HepG2 (cell line): Measurements from ENCODE around the gene PRKCE.

Experiments
- BRCA1 ChIP-seq: sonication (generic); formaldehyde crosslinking; IDR thresholded peaks from 2 replicates; pipeline ENCODE4 v1.4.0; 2020; ENCODE audit warnings: missing genetic modification reagents
- GABPA ChIP-seq, 2 experiments: IDR thresholded peaks; 2 replicates each; pipeline ENCODE4 v1.6.1; 2011 to 2016; ENCODE audit warnings: low read depth in 2 of 2, low read length in 1 of 2, missing biosample characterization in 1 of 2, missing genetic modification characterization in 1 of 2
- XRCC5 ChIP-seq: fragments of 200-400 bp; formaldehyde crosslinking; optimal IDR thresholded peaks from 2 replicates; pipeline ENCODE3; 2017; ENCODE audit warnings: mild to moderate bottlenecking, low read length
- YY1 ChIP-seq: IDR thresholded peaks from 2 replicates; pipeline ENCODE4 v1.6.1; 2011; ENCODE audit warnings: low read length, low read depth, moderate library complexity, mild to moderate bottlenecking; ENCODE audit not compliant: insufficient read depth, insufficient replicate concordance
- ZFX ChIP-seq: sonication (generic); formaldehyde crosslinking; IDR thresholded peaks from 2 replicates; pipeline ENCODE4 v1.4.0; 2020; ENCODE audit warnings: mild to moderate bottlenecking, low read depth, missing genetic modification reagents, moderate library complexity
- ZZZ3 ChIP-seq: sonication (generic); formaldehyde crosslinking; IDR thresholded peaks from 2 replicates; pipeline ENCODE4 v1.4.0; 2020; ENCODE audit warnings: missing genetic modification reagents, mild to moderate bottlenecking, borderline replicate concordance
- TF ChIP-seq, protein P1 (sequence below): sonication (generic); formaldehyde crosslinking; IDR thresholded peaks from 2 replicates; pipeline ENCODE4 v1.5.0; 2020; ENCODE audit warnings: mild to moderate bottlenecking, missing genetic modification reagents, moderate library complexity

DNA sequence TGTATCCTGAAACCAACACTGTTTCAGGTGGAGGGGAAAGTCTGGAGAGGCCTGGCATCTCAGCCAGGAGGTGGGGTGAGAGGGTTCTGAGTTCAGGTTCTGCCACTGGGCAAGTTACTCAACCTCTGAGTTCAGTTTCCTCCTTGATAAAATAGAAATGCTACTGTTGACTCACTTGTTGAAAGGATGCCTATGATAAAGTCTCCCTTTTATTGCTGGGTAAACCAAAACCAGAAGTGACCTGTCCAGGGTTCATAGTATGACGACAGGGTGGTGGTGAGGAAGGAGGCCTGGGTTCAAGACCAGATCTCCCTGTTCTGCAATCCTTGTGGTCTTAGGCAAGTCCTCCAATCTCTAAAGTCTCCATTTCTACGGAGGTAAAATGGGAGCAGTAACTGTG, 232.7 kb downstream of the PRKCE start:
- no peak for TF ChIP-seq GABPA (IDR thresholded peaks at IDR 0.05; ENCODE audit: low read depth, low read length)
- TF ChIP-seq GABPA (CRISPR knock-in tag; IDR thresholded peaks at IDR 0.05; ENCODE audit: low read depth), result no peak
- TF ChIP-seq ZZZ3 (CRISPR knock-in tag), result no peak
- TF ChIP-seq, protein P1, sequence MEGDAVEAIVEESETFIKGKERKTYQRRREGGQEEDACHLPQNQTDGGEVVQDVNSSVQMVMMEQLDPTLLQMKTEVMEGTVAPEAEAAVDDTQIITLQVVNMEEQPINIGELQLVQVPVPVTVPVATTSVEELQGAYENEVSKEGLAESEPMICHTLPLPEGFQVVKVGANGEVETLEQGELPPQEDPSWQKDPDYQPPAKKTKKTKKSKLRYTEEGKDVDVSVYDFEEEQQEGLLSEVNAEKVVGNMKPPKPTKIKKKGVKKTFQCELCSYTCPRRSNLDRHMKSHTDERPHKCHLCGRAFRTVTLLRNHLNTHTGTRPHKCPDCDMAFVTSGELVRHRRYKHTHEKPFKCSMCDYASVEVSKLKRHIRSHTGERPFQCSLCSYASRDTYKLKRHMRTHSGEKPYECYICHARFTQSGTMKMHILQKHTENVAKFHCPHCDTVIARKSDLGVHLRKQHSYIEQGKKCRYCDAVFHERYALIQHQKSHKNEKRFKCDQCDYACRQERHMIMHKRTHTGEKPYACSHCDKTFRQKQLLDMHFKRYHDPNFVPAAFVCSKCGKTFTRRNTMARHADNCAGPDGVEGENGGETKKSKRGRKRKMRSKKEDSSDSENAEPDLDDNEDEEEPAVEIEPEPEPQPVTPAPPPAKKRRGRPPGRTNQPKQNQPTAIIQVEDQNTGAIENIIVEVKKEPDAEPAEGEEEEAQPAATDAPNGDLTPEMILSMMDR (CRISPR knock-in tag), result no peak
- no peak for TF ChIP-seq XRCC5
- TF ChIP-seq ZFX (CRISPR knock-in tag), result no peak
- no peak for TF ChIP-seq BRCA1 (CRISPR knock-in tag)
- TF ChIP-seq YY1, result no peak
